ENCODE results near the gene CIROP.

DNA sequence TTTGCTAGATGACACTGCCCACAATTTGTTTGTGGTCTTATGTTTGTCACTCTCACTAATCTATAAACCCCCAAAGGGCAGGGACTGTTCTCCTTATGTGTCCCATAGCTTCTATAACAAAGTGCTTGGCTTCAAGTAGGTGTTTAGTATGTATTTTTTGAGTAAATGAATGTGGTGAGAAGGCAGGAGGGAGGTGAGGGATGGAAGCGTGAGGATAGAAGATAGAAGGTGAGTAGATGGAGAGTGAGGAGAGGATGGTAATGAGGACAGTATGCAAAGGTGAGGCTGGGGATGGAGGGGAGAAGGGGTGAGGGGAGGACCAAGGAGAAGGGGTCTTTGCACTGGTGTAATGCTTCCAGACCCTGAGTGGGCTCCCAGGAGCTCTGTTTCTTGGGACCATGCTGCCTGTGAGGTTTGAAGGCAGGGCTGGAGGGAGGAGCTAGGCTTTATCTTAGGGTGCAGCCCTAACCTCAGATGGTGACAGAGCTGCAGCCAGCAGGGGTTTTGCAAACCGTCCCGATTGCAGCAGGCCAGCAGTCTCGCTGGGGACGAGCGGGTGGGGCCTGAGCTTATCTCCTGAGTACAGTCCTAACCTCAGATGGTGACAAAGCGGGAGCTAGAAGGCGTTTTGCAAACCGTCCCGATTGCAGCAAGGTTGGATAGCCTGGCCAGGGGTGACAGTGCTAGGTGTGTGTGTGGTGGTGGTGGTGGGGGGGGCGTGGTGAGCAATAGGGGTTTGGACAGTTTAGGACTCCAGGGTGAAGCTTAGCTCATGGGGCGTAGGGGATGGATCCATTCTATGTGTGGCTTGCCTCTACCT is 7.8 kb upstream of the CIROP start:
- TF ChIP-seq, protein P1, sequence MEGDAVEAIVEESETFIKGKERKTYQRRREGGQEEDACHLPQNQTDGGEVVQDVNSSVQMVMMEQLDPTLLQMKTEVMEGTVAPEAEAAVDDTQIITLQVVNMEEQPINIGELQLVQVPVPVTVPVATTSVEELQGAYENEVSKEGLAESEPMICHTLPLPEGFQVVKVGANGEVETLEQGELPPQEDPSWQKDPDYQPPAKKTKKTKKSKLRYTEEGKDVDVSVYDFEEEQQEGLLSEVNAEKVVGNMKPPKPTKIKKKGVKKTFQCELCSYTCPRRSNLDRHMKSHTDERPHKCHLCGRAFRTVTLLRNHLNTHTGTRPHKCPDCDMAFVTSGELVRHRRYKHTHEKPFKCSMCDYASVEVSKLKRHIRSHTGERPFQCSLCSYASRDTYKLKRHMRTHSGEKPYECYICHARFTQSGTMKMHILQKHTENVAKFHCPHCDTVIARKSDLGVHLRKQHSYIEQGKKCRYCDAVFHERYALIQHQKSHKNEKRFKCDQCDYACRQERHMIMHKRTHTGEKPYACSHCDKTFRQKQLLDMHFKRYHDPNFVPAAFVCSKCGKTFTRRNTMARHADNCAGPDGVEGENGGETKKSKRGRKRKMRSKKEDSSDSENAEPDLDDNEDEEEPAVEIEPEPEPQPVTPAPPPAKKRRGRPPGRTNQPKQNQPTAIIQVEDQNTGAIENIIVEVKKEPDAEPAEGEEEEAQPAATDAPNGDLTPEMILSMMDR (IDR thresholded peaks at IDR 0.05): no peak
- no peak for TF ChIP-seq POLR2A (IDR thresholded peaks at IDR 0.05)
